MM.1S (cell line): Measurements from ENCODE around the gene CDKL1.
A peak's percentile ranks its signal among the peaks of the same experiment; 100 is the strongest.

ENCODE experiments used
- DNase-seq: peaks from one replicate; pipeline ENCODE4 v3.0.0-alpha.2; 2015
- H2AFZ ChIP-seq: fragments of 300-600 bp; sonication (generic); 2 replicates; pipeline ENCODE4 v1.6.0; 2016; ENCODE audit warnings: antibody characterized with exemption, low read length
- H3F3A ChIP-seq: fragments of 300-600 bp; sonication (generic); 2 replicates; pipeline ENCODE4 v1.6.1; 2016; ENCODE audit warnings: mild to moderate bottlenecking, antibody characterized with exemption, low read length, moderate library complexity, mixed read lengths; ENCODE audit not compliant: insufficient read depth
- H3K27ac ChIP-seq: fragments of 300-600 bp; sonication (generic); 2 replicates; pipeline ENCODE4 v1.5.1; 2016; ENCODE audit warnings: mild to moderate bottlenecking, low read length
- H3K27me3 ChIP-seq: fragments of 300-600 bp; sonication (generic); replicated peaks from 2 replicates; pipeline ENCODE4 v1.6.0; 2016; ENCODE audit warnings: low read length; ENCODE audit not compliant: insufficient read depth
- H3K36me3 ChIP-seq: fragments of 300-600 bp; sonication (generic); replicated peaks from 2 replicates; pipeline ENCODE4 v1.6.1; 2016; ENCODE audit warnings: mild to moderate bottlenecking, low read length, mixed read lengths; ENCODE audit not compliant: insufficient read depth
- H3K4me1 ChIP-seq: fragments of 300-600 bp; sonication (generic); 2 replicates; pipeline ENCODE4 v1.6.1; 2016; ENCODE audit warnings: low read length, mixed read lengths
- H3K4me2 ChIP-seq: fragments of 300-600 bp; sonication (generic); 2 replicates; pipeline ENCODE4 v1.6.0; 2016; ENCODE audit warnings: low read depth, low read length
- H3K4me3 ChIP-seq: fragments of 300-600 bp; sonication (generic); 2 replicates; pipeline ENCODE4 v1.5.1; 2016; ENCODE audit warnings: low read length, mixed read lengths
- H3K79me2 ChIP-seq: fragments of 300-600 bp; sonication (generic); 2 replicates; pipeline ENCODE4 v1.6.1; 2016; ENCODE audit warnings: mixed run types, low read length, mixed read lengths
- H3K9ac ChIP-seq: fragments of 300-600 bp; sonication (generic); 2 replicates; pipeline ENCODE4 v1.6.1; 2016; ENCODE audit warnings: low read length, mixed read lengths
- H3K9me2 ChIP-seq: fragments of 300-600 bp; sonication (generic); replicated peaks from 2 replicates; pipeline ENCODE4 v1.6.1; 2016; ENCODE audit warnings: mild to moderate bottlenecking, low read length, mixed read lengths; ENCODE audit not compliant: insufficient read depth
- H3K9me3 ChIP-seq: fragments of 300-600 bp; sonication (generic); replicated peaks from 2 replicates; pipeline ENCODE4 v1.6.1; 2016; ENCODE audit warnings: mild to moderate bottlenecking, low read length, mixed read lengths; ENCODE audit not compliant: insufficient read depth
- H4K20me1 ChIP-seq: fragments of 300-600 bp; sonication (generic); 2 replicates; pipeline ENCODE4 v1.6.1; 2016; ENCODE audit warnings: mild to moderate bottlenecking, low read length, moderate library complexity, mixed read lengths; ENCODE audit not compliant: insufficient read depth
- CTCF ChIP-seq: fragments of 300-600 bp; sonication (generic); IDR thresholded peaks from 2 replicates; pipeline ENCODE4 v1.5.1; 2016; ENCODE audit warnings: antibody characterized with exemption, low read length, mixed read lengths
- EZH2 ChIP-seq: fragments of 300-600 bp; sonication (generic); optimal IDR thresholded peaks from 2 replicates; pipeline ENCODE3; 2017; ENCODE audit warnings: low read depth, mild to moderate bottlenecking, antibody characterized with exemption, low read length, mixed read lengths
- EZH2phosphoT487 ChIP-seq: fragments of 300-600 bp; sonication (generic); IDR thresholded peaks from 2 replicates; pipeline ENCODE4 v1.6.1; 2018; ENCODE audit warnings: antibody characterized with exemption, low read length

The CDKL1 gene

GRCh38 chr14:50331596-50331995, 65.1 kb downstream of the CDKL1 start:
- H3K4me2 ChIP-seq = no peak overlapping the region
- no peak overlapping the region for H2AFZ ChIP-seq
- no peak for DNase-seq
- H3K4me1 ChIP-seq = no peaks in the 10 kb centered on the region
- no peaks in the 10 kb centered on the region for H3K79me2 ChIP-seq
- H3K4me3 ChIP-seq = no peak overlapping the region
- H3K27ac ChIP-seq = no peak overlapping the region
- no peaks in the 10 kb centered on the region for H3K36me3 ChIP-seq
- TF ChIP-seq CTCF = no peak
- TF ChIP-seq EZH2phosphoT487 = no peak
- no peak for TF ChIP-seq EZH2
- H4K20me1 ChIP-seq = no peaks in the 10 kb centered on the region
- H3K9me2 ChIP-seq = no peaks in the 10 kb centered on the region
- no peaks in the 10 kb centered on the region for H3K27me3 ChIP-seq
- H3K9ac ChIP-seq = no peak overlapping the region
- no peaks in the 10 kb centered on the region for H3F3A ChIP-seq
- H3K9me3 ChIP-seq = no peaks in the 10 kb centered on the region

GRCh38 chr14:50321009-50321660, 75.5 kb downstream of the CDKL1 start:
- H3K9ac ChIP-seq = no peak overlapping the region; the same call in 1 of the 2 replicates
- no peaks in the 10 kb centered on the region for H3K9me2 ChIP-seq
- no peaks in the 10 kb centered on the region for H3K9me3 ChIP-seq
- no peaks in the 10 kb centered on the region for H3K36me3 ChIP-seq
- peaks cover 13% of the 10 kb centered on the region; the same call in 1 of the 2 replicates for H3F3A ChIP-seq
- peak overlapping the region; percentile 77 for H3K4me2 ChIP-seq
- peak; percentile 67 for DNase-seq
- H3K27ac ChIP-seq = peak overlapping the region; percentile 62
- H3K79me2 ChIP-seq = peaks cover 5% of the 10 kb centered on the region; the same call in 1 of the 2 replicates
- TF ChIP-seq CTCF (peak; percentile 71), EZH2phosphoT487 (no peak), EZH2 (no peak)
- no peaks in the 10 kb centered on the region for H3K27me3 ChIP-seq
- peak overlapping the region; percentile 42 for H3K4me3 ChIP-seq
- H3K4me1 ChIP-seq = peaks cover 7% of the 10 kb centered on the region; the same call in 1 of the 2 replicates
- no peak overlapping the region for H2AFZ ChIP-seq
- H4K20me1 ChIP-seq = no peaks in the 10 kb centered on the region

GRCh38 chr14:50320283-50320682, 76.4 kb downstream of the CDKL1 start:
- Histone ChIP-seq H3K4me1 (peaks cover 7% of the 10 kb centered on the region; the same call in 1 of the 2 replicates), H3K36me3 (no peaks in the 10 kb centered on the region), H3K79me2 (peaks cover 5% of the 10 kb centered on the region; the same call in 1 of the 2 replicates), H3K9me3 (no peaks in the 10 kb centered on the region), H2AFZ (no peak overlapping the region), H3F3A (peaks cover 13% of the 10 kb centered on the region; the same call in 1 of the 2 replicates), H3K27ac (peak overlapping the region; percentile 62), H3K4me3 (peak overlapping the region; percentile 42), H3K27me3 (no peaks in the 10 kb centered on the region), H3K4me2 (peak overlapping the region; percentile 77), H3K9ac (peak overlapping the region; percentile 28; the same call in 1 of the 2 replicates), H3K9me2 (no peaks in the 10 kb centered on the region), H4K20me1 (no peaks in the 10 kb centered on the region)
- peak; percentile 52 for DNase-seq
- TF ChIP-seq EZH2phosphoT487 = no peak
- no peak for TF ChIP-seq CTCF
- TF ChIP-seq EZH2 = no peak
